HPDE6-E6E7 (cell line): ENCODE measurements around the gene CRYBG1.
A peak's percentile ranks its signal among the peaks of the same experiment; 100 is the strongest.
"Not testable (repeated sequence)": the region's sequence is repeated elsewhere in the genome, so short reads cannot be mapped to it uniquely, and the experiment has no call there.

Experiments used
- DNase-seq: peaks from one replicate; pipeline ENCODE4 v3.0.0; 2011; ENCODE audit warnings: missing footprints; ENCODE audit errors: extremely low spot score

The CRYBG1 gene

DNA sequence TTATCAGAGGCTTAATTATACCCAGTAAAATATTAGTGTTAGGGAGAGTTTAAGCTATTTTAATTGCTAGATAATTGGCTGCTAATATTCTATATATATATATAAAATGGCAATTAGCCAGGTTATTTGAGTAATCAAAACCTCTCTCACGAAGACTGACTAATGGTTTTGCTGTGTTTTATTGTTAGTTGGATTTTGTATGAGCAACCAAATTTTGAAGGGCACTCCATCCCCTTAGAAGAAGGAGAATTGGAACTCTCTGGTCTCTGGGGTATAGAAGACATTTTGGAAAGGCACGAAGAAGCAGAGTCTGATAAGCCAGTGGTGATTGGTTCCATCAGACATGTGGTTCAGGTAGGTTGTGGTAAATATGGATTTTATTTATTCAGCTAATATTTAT, 166.6 kb downstream of the CRYBG1 start:
- no peak for DNase-seq

DNA sequence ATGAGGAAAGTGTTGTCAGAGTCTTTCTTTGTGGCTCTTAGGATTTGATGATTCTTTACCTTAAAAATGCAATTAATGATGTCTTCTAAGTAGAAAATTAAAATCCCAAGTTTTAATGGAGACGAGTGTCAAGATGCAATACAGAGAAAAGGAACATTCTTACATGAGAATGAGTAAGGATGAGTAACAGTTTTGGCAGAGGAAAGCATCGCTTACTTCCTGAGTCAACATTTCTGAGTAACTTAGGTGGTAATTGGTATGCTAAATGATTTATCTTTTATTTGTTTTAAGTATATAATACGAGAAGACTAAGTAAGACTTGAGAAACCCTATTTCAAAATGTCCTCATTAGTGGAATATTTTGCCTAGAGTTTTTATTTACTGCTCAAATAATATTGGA, 167.5 kb downstream of the CRYBG1 start:
- peak; percentile 47 for DNase-seq

DNA sequence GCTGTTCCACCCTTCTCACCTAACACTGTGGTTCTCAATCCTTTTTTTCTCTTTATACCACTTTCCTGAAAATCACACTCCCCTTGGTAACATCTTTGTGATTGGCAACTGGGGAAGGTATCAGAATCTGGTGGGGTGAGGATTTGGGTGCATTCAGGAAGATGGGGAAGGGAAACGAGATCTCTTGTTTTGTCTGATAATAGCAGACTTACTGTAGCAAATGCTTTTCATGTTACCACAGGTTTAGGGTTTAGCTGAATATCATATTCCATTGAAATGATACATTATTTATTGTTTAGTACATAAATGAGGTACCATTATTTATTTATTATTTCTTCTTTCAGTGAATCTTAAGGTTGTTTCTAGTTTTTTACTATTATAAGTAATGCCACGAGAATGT, 168.0 kb downstream of the CRYBG1 start:
- no peak for DNase-seq

DNA sequence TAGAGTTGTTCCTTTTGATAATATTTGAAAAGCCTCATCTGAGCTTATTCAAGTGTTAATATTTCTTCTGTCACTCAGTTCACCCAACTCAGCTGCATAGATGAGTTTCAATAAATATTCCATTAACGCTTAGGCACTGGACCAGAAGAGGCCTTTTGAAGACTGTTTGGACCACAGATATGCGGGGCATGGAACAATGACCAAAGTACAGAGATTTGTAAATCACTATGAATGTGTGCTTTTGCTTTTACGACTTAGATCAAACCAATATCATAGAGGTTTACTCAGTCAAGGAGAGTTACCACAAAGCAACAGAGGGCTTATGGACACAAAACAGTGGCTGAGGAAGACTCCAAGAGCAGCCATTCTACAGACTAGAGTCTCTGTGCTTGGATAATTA, 168.9 kb downstream of the CRYBG1 start:
- no peak for DNase-seq

DNA sequence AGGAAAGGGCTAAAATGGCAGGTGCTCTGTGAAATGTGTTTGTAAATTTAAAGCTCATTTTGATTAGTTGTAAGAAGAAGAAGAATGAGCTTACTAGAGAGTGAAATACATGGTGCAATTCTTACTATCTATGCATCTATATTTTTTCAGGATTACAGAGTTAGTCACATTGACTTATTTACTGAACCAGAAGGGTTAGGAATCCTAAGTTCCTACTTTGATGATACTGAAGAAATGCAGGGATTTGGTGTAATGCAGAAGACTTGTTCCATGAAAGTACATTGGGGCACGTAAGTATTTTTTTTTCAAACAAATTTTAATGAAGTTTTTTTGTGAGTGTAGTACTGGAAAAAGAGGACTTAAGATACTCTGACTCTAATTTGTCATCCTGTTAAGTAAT, 169.5 kb downstream of the CRYBG1 start:
- DNase-seq: no peak

DNA sequence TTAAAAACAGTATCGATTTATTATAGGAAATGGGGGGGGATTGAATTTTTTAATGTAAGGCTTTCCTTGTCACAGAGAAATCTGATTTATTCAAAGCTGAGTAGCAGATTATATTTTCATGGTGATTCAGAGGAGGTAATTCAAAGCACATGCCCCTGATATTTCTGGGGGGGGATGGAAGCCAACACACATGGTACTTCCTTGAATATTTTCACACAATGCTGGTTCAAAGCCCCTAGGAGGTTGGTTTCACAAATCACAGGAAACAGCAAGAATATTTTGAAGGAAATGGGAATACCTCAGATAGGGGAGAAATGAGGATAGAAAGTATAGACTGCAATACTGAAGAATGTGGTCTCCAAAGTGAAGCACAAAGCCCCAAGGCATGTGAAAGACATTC, 170.0 kb downstream of the CRYBG1 start:
- DNase-seq: no peak

DNA sequence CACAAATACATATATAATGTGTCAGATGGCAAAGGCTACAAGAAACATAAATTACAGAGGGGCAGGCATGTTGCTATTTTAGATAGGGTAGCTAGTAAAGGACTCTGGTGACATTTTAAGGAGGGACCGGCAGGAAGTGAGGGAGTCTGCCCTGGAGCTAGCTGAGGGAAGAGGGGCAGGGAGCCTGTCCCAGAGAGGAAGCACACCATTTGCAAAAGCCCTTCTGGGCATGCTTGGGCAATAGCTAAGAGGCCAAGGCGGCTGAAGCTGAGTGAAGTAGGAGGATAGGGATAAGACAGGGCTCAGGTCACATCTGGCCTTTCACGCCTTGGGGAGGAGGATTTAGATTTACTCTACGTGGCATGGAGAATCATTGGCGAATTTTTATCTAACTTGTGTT, 172.5 kb downstream of the CRYBG1 start:
- DNase-seq: no peak

DNA sequence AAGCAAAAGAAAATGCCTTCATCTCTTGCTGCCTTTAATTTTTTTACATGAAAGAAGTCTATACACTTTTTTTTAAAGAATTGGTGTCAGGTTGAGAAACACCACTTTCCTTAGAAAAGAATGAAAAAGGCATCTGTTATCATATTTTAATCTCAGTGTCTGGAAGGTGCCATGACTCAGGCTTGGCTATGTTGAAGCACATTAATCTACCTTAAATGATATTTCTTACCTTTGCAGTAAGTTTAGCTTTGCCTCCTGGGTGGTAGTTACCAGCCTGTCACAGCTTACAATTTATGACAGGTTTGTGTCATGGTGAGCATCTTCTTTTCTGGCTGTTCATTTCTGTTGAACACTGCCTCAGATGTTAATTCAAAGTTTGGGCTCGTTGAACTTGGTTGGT, 173.5 kb downstream of the CRYBG1 start:
- DNase-seq: no peak

DNA sequence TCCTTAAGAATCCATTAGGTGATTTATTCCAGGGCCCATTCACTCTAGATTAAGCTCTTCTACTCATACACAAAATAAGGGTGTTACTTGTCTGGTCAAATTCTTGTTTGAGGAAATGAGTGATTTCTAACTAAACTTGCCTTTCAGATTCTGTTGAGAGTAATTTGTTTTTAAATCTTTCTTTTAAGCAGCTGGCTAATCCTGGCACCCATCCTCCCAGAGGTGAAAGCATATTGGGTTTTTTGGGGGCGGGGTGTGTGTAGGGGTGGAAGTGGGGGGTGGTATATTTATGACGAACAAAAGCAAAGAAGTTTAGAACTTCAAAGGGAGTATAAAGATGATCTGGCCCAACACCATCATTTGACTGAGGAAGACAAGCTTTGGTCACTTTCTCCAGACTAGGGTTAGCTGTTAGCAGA, 174.1 kb downstream of the CRYBG1 start:
- no peak for DNase-seq

DNA sequence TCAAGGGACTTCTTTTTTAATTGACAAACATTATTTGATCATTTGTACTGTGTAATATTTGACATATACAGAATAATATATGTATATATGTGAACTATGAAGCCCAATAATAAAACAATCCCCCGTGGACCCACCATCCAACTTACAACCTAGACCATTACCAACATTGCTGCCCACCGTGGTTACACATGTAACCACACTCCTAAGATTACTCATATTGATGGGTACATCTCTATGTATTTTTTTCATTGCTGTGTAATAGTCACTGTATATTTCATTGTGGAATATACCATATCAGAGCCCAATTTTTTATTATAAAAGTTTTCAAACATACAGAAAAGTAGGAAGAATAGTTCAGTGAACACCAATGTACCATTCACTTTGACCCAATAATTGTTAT, 174.5 kb downstream of the CRYBG1 start:
- no peak for DNase-seq

DNA sequence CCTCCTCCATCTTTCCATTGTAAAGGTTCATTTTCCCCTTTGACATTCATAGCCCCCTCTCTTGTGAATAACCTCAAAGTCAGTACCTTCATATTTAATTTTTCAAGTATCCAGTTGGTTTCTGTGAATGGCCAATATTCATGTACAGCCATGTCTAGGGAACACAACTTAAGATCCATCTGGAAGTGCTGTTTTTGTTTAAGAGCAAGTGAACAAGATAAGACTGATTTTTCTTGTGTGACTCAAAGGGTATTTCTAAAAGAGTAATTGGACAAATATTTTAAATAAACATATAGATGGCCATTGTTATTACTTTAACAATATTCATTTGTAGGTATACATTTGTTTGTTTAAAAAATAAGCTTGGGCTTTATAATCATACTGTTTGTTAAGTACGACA, 175.8 kb downstream of the CRYBG1 start:
- no peak for DNase-seq

DNA sequence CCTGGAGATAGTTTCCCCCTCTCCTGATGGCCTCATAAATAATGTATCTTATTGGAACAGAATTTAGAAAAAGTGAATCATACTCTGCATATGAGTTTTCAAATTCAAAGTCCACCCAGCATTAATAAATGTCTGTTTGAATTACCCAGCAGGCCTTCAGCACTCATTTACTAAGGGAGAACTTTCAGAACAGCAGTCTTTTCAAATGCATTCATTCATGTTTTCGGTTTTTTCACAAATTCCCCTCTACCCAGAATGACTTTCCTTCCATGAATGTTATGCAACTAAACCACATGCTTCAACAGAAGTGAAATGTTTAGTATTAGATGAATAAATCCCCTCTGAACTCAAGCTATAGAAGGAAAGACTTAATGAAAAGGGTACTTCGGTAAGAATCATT, 176.3 kb downstream of the CRYBG1 start:
- no peak for DNase-seq

DNA sequence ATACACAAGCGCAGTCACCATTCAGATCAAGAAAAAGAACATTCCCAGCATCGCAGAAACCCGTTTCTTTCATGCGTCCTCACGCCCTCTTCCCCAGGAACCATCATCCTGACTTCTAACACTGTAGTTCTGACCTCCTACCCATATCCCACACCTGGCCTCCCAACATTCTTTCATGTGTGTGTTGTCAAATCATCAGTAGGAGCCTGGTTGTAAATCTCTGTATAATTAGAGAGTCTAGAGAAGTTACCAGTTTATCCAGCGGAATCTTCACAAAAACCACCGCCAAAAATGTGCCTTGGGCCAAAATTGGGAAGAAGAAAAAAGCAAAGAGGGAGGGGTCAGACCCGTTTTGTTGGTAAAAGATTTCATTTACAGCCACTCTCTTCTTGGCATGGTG, 177.1 kb downstream of the CRYBG1 start:
- DNase-seq: no peak

DNA sequence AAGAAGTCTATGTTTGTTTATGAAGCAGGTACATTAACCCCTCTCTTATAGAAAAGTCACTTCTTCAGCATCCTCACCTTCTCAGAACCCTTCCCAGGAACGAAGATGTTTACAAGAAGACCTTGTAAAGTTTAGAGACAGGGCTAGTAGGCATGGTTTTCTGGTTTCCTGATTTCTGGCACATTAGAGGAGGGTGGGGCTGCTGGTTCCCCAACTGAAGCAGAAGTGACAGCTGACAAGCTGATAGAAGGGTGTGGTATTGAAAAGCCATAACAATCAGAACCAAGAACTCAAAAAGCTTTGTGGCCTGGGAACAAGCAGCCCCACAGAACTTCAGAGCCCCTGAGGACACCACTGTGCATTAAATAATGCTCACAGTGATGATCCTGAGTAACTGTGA, 177.6 kb downstream of the CRYBG1 start:
- no peak for DNase-seq

DNA sequence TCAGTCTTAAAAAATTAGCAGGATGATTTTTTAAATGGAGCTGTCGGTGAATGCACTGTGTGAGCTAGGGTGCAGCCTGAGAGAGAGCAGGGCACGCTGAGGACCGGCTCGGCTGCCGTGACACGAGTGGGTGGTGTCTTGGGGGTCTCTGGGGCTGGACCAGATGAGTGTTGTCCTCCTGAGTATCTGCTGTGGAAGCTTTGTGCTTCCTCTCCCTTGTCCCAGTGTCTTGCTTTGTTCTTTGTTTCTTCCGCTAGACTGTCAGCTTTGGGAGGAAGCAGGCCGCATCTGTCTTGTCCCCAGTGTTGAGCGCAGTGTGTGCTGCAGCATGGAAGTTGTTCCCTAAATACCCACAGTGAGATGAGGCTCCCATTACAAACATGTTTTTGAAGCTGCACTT, 179.4 kb downstream of the CRYBG1 start:
- no peak for DNase-seq

DNA sequence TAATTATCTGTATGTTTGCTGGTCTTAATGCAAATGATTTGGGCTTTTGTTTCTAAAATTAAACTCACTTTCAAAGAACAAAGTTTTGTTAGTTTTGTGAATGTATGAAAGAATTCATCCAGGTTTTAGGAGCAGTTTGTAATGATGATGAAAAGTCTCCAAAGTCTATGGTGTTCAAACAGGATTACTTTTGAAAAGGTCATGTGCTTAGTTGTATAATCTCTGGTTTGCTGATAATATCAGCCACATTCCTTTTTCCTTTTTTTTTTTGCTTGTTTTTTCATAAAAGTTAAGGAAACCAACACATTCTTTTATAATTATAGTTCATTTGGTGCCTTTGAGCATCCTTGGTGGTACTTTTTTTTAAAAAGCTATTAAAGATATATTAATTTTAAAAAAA, 179.9 kb downstream of the CRYBG1 start:
- DNase-seq: no peak

DNA sequence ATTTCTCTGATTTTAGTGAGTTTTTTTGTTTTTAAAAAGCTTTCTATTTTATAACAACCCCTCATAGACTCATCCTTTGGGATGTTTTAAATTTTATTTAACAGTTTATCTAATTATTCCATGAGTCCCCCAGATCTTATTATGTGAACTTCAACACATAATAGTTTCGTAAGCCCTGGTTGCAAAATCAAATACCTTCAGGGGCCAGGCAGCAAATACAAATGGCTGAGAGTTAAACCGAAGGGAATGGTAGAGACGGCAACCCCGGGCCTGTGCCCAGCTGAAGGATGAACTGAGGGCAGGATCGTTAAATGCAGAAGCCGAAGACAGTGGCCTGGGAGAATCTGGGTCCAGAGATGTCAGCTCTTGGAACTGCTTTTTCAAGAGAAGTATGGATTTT, 180.4 kb downstream of the CRYBG1 start:
- DNase-seq: no peak

DNA sequence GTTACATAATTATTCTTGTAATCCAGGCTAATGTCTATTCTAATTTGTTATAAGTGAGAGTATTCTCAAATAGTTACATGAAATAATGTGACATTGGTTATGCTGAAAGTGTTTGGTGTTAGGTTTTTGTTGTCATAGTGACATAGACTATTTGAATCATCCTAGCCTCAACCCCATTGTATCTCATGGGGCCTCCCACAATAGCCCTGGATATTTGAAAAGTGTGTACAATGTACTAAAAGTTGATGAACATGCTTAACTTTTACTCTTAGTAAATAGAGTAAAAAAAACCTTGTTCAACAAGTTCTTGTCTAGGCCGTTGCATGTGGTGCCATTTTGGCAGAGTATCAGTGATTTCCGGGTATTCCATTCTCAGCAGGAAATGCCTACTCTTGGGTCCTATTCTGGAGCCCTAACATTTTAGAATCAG, 185.8 kb downstream of the CRYBG1 start:
- peak; percentile 46 for DNase-seq

DNA sequence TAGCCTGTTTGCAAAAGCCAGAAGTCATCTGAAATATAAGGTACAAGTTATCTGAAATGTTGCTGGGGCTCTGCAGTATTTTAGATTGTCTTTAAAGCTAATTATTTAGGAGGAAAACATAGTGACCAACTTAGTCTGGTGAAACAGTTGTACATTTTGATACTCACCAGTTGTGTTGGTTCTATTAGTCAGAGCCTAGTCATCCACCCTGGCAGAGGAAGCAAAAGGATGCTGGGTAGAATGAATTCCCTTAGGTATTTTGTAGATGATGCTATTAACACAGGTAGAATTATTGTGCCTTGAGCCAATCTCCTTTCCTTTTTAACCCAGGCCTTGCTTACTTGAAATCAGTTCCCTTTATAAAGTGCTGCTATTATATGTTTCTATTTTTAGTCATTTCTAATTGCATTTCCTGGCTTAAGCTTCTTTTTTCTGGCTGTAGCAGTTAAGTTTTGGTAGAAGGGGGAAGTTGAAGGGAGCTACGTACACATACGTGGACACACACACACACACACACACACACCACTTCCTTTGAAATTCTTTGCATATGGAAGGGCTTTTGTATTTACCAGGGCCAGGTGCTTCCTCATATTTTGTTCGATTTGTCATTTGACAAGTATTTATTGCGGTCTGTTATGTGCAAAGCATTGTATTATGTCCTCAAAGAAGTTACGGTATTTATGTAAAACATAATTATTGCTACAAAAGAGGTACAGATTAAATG, 186.3 kb downstream of the CRYBG1 start:
- DNase-seq: peak; percentile 75

DNA sequence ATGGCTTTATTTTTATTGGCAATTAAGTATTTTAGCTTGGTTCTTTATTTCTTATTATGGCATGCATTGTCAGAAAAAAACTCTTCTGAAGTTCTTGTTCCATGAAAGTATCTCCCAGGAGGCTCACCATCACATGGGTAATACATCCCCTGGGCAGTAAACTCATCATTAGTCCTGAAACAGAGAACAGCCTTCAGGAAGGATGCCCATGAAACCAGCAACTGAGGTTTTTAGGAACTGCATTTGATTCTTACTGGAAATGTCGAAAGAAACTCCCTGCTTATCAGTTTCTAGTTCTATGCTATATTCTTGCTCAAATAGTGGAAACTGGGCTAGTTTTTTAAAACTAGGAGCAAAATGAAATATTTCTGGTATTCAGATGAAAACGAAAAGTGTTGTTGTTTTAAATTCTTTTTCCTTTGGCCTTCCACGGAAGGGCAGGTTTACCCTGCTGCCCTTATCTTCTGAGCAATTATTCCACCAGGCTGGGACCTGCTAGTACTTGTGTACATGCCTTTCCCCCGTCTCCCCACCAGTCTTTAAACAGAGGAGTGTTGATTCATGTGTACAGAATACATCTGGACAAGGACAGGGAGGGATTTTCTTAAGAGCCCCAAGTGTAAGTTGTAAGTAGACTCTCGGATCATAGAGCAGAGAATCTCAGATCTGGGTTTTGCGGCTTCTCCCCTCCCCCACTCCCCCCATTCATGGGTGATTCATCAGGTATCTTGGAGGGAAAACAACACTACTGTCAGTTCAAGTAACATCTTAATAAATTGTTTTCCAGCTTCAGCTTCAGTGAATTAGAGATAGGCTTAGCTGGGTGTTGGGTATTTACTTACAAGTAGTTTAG, 187.3 kb downstream of the CRYBG1 start:
- peak; percentile 66 for DNase-seq

DNA sequence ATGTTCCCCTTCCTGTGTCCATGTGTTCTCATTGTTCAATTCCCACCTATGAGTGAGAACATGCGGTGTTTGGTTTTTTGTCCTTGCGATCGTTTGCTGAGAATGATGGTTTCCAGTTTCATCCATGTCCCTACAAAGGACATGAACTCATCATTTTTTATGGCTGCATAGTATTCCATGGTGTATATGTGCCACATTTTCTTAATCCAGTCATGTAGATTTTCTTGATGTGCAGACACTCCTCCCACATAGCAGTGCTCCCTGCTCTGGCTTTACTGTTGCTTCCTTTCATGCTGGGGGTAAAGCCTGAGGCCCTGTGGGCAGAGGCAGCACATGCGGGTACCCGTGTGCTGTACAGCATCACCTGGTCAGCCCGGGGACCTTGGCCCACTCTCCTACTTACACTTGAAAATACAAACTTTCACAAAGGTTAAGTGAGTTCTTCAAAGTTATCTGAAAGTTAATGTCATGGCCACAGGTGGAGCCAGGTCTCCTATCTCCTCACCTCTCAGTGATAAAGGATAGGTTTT, 188.5 kb downstream of the CRYBG1 start:
- not testable (repeated sequence) for DNase-seq

DNA sequence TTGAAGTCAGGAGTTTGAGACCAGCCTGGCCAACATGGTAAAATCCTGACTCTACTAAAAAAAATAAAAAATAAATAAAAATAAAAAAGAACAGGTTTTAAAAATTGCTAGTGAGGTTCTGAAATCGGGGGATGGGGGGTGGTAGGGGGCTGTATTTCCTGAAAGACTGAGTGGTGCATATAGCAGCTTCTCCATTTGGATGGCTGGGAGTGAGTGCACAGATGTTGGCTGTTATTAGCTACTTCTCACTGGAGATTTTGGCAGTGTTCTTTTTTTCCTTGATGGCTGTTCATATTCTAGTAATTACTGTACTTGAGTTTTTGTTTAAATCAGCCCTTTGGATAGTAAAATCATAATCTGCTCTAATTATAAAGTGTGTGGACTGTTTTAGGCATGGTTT, 189.0 kb downstream of the CRYBG1 start:
- no peak for DNase-seq

DNA sequence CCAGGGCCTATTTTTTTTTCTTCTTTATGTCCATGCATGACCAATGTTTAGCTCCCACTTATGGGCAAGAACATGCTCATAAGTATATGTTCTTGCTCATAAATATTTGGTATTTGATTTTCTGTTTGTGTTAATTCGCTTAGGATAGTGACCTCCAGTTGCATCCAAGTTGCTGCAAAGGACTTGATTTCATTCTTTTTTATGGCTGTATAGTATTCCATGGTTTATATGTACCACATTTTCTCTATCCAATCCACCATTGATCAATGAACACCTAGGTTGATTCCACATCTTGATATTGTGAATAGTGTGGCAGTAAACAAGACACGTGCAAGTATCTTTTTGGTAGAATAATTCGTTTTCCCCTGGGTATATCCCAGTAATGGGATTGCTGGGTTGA, 190.6 kb downstream of the CRYBG1 start:
- DNase-seq: no peak
